HCT116 (cell line): ENCODE results near the gene ADCY2.

ENCODE experiments used
- ELF1 ChIP-seq: IDR thresholded peaks from 2 replicates; pipeline ENCODE4 v1.6.1; 2012; ENCODE audit warnings: low read depth, borderline replicate concordance
- EZH2 ChIP-seq: fragments of 200-600 bp; sonication (generic); IDR thresholded peaks from 2 replicates; pipeline ENCODE4 v1.6.1; 2017; ENCODE audit warnings: antibody characterized with exemption, mixed run types
- POLR2A ChIP-seq: IDR thresholded peaks from 2 replicates; pipeline ENCODE4 v1.7.0; 2011; ENCODE audit warnings: borderline replicate concordance; ENCODE audit not compliant: insufficient read depth, insufficient read length; ENCODE audit errors: extremely low read depth
- SIN3A ChIP-seq: IDR thresholded peaks from 2 replicates; pipeline ENCODE4 v1.6.1; 2012; ENCODE audit warnings: low read depth
- TCF7L2 ChIP-seq: IDR thresholded peaks from 2 replicates; pipeline ENCODE4 v1.7.0; 2011; ENCODE audit warnings: borderline replicate concordance, inconsistent platforms; ENCODE audit not compliant: insufficient read depth, insufficient read length; ENCODE audit errors: extremely low read depth
- TF ChIP-seq, protein P1 (sequence below), 3 experiments: fragments of 200-600 bp in 1 of 3; sonication (generic) in 1 of 3; IDR thresholded peaks in 2 of 3; conservative IDR thresholded peaks in 1 of 3; 2 replicates each; pipeline ENCODE4 v1.5.1; 2012 to 2017; ENCODE audit warnings: low read depth in 2 of 3, low read length in 2 of 3, antibody characterized with exemption in 1 of 3, borderline replicate concordance in 1 of 3, control low read depth in 1 of 3, mild to moderate bottlenecking in 1 of 3, mixed read lengths in 1 of 3, mixed run types in 1 of 3, moderate library complexity in 1 of 3; ENCODE audit not compliant: insufficient read depth in 1 of 3
- TF ChIP-seq, protein P2 (sequence below): IDR thresholded peaks from 2 replicates; pipeline ENCODE4 v1.6.1; 2012; ENCODE audit warnings: low read depth

GRCh38 chr5:7501061-7501460 lies 105.1 kb downstream of the ADCY2 start:
- TF ChIP-seq, protein P1, sequence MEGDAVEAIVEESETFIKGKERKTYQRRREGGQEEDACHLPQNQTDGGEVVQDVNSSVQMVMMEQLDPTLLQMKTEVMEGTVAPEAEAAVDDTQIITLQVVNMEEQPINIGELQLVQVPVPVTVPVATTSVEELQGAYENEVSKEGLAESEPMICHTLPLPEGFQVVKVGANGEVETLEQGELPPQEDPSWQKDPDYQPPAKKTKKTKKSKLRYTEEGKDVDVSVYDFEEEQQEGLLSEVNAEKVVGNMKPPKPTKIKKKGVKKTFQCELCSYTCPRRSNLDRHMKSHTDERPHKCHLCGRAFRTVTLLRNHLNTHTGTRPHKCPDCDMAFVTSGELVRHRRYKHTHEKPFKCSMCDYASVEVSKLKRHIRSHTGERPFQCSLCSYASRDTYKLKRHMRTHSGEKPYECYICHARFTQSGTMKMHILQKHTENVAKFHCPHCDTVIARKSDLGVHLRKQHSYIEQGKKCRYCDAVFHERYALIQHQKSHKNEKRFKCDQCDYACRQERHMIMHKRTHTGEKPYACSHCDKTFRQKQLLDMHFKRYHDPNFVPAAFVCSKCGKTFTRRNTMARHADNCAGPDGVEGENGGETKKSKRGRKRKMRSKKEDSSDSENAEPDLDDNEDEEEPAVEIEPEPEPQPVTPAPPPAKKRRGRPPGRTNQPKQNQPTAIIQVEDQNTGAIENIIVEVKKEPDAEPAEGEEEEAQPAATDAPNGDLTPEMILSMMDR (IDR thresholded peaks at IDR 0.05 in 2 of 3, conservative IDR thresholded peaks at IDR 0.05 in 1 of 3; ENCODE audit: borderline replicate concordance in 1 of 3, insufficient read depth in 1 of 3, low read depth in 2 of 3, low read length in 2 of 3): no peak
- TF ChIP-seq SIN3A: no peak
- TF ChIP-seq POLR2A: no peak
- TF ChIP-seq ELF1: no peak
- no peak for TF ChIP-seq EZH2
- no peak for TF ChIP-seq TCF7L2
- TF ChIP-seq, protein P2, sequence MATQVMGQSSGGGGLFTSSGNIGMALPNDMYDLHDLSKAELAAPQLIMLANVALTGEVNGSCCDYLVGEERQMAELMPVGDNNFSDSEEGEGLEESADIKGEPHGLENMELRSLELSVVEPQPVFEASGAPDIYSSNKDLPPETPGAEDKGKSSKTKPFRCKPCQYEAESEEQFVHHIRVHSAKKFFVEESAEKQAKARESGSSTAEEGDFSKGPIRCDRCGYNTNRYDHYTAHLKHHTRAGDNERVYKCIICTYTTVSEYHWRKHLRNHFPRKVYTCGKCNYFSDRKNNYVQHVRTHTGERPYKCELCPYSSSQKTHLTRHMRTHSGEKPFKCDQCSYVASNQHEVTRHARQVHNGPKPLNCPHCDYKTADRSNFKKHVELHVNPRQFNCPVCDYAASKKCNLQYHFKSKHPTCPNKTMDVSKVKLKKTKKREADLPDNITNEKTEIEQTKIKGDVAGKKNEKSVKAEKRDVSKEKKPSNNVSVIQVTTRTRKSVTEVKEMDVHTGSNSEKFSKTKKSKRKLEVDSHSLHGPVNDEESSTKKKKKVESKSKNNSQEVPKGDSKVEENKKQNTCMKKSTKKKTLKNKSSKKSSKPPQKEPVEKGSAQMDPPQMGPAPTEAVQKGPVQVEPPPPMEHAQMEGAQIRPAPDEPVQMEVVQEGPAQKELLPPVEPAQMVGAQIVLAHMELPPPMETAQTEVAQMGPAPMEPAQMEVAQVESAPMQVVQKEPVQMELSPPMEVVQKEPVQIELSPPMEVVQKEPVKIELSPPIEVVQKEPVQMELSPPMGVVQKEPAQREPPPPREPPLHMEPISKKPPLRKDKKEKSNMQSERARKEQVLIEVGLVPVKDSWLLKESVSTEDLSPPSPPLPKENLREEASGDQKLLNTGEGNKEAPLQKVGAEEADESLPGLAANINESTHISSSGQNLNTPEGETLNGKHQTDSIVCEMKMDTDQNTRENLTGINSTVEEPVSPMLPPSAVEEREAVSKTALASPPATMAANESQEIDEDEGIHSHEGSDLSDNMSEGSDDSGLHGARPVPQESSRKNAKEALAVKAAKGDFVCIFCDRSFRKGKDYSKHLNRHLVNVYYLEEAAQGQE: no peak
